ENCODE data around the gene HAPLN2.

Gene HAPLN2

DNA sequence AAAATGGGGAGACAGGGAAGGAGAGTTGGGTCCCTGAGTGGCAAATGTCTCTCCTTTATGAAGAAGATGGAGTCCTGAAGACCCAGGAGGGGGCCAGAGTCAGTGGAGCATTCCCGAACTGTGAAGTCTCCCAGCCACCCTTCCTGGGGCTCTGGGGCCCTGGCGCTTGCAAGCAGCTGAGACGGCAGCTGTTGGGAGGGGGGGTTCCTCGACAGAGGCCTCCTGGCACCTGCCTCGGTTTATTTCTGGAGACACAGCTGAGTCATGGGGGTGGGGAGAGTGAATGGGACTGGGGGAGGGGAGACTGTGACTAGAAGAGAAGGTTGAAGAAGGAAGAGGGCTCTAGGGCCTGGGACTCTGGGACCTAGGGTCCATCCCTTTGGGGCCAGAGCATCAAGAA, 44.0 kb downstream of the HAPLN2 start:
- no peak for DNase-seq (ENCODE audit: low spot score)

DNA sequence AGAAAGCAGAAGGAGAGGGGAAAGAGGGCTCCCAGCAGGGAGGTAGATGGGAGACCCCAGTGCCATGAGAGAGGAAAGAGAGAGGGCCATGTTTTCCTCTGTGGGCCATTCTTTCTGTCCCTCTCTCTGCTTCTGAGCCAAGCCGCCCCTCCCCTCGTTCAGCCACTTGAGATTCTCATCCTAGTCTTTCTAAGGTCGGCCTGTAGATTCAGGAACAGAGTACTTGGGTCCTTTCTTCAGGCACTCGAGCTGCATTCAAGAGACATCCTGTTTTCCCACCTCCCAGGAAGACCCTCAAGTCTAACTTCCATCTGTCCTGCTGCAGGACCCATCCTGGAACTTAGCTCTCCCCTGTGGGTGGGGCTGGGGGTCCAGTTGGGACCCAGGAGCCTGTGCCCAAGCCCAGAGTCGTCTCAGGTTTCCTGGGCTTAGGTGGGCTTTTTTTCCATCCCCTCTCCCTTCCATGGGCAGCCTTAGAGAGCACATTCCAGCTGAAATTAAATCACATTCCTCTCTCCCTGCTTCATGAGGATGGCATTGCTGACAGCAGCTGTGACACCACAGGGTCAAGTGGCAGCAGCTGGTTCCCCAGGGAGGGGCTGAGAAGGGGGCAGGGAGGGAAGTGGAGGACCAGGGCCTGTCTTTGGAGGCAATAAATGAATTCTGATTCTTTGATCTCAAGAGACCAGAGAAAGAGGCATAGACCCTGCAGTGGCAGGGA, 45.0 kb downstream of the HAPLN2 start:
- DNase-seq (ENCODE audit: low spot score): no peak

DNA sequence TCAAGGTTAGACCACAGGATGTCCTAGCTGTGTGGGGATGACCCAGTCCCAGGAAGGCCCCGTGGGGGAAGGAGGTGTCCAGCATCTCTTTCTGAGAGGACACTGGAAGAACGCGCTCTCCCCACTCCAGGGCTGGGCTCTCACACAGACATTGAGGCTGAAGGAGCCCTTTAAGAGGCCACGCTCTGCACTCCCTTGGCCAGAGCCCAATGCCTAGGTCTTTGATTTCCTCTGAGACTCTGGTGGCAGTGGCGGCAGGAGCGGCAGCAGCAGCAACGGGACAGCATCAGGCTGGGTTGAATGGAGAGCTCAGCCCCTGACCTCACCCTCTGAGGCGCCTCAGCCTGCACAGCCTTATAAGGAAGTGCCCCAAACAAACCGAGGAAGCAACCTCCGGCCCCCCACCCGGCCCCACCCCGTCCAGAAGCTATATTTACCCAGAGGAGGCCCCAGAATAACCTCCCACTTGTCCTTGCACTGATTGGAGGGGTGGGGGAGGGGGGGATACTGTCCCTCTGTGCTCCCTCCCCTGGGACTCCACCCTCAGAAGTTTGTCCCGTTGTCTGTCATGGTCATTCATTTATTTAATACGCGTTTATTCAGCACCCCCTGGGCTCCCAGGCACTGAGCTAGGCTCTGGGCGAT, 45.7 kb downstream of the HAPLN2 start:
- no peak for DNase-seq (ENCODE audit: low spot score)

DNA sequence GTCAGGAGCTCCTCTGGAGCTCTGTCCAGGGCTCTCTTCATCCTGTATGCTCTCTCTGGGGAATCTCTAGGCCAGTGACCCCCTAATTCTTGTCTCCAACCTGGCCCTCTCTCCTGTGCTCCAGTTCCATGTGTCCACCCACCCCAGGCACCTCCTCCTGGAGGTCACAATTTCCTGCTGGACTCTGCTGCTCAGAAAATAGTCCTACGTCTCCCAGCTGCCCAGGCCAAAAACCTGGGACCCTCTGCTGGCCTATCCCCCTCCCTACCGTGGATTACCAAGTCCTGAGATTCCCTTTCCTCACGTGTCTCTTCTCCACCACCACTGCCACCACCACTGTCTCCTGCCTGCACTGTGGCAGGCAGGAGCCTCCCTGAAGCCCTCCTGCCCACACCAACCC, 46.3 kb downstream of the HAPLN2 start:
- DNase-seq (ENCODE audit: low spot score): no peak

DNA sequence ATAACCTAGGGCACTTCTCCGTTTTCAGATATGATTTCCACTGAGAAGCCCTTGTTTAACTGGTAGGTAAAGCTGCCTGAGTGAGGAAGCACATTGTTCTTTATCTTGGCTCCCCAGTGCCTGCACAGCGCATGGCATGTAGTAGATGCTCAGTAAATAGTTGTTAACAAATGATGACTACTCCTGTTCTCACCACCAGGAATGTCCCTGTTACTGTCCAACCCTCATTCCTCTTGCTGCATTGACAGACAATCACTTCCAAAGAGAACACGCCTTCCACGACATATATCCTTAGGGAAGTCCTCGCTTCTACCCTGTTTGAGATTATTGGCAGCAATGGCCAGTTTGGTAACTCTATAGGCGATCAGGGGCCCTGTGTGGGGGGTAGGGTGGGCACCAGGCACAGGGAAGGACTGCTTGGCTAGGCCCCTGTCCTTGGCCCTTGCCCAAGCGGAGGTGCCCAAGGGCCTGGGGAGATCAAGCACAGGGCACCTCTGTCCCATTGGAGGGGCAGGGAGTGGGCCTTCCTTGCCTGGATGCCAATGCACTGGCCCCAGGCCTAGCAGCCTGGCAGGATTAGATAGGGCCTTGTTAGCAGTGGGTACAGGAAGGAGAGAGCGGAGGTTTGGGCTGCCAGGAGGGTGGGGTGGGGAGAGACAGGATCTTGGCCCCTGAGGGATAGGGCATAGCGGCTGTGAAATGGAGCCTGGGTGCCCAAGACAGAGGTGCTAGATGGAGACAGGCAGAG, 47.8 kb downstream of the HAPLN2 start:
- DNase-seq (ENCODE audit: low spot score): no peak

DNA sequence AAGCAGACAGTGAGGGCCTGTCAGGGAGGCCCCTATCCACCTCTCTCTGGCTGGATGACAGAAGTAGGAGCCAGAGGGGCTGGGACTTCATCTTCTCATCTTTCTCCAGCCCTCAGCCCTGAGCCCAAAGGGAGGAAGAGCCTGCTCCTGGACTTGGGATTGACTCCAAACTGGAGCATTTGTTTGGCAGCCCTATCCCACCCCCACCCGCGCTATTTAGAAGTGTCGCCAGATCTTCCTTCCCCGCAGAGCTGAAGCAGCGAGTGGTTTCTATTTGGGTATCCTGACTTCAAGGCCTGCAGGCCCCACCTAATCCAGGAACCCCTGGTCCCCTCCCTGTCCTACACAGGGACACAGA, 48.4 kb downstream of the HAPLN2 start:
- DNase-seq (ENCODE audit: low spot score): no peak

DNA sequence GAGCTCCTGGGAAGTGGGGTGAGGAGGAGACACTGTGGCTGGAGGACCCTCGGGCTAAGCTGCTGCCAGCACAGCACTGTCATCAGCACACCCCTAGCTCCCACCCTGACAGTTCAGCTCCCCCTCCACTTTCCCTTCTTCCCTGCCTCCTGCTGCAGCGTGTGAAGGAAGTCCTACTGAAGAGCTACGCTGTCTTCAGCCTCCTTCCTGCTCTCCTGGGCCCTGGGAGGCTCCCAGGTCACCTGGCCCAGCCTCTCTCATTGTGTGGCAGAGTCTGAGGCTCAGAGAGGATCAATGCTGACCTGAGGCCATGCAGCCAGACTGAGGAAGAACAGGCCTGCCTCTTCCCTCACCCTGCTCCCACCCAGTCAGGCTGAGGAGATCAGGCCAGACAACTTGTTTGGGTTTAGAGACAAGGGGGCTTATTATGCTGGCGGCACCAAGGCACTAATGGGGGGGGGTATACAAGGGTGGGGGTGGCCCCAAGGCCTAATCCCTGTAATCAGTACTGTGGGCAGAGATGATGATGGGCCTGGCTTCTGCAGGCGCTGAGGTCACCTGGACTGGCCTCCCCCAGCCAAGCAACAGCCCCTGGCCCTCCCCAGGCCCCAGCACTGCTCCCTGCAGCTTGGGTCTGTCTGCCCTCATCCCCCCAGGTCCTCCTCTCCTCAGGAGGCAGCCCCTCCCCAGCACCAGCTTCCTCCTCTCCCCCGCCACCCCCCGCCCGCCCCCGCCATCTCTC, 48.9 kb downstream of the HAPLN2 start:
- DNase-seq (ENCODE audit: low spot score): no peak

DNA sequence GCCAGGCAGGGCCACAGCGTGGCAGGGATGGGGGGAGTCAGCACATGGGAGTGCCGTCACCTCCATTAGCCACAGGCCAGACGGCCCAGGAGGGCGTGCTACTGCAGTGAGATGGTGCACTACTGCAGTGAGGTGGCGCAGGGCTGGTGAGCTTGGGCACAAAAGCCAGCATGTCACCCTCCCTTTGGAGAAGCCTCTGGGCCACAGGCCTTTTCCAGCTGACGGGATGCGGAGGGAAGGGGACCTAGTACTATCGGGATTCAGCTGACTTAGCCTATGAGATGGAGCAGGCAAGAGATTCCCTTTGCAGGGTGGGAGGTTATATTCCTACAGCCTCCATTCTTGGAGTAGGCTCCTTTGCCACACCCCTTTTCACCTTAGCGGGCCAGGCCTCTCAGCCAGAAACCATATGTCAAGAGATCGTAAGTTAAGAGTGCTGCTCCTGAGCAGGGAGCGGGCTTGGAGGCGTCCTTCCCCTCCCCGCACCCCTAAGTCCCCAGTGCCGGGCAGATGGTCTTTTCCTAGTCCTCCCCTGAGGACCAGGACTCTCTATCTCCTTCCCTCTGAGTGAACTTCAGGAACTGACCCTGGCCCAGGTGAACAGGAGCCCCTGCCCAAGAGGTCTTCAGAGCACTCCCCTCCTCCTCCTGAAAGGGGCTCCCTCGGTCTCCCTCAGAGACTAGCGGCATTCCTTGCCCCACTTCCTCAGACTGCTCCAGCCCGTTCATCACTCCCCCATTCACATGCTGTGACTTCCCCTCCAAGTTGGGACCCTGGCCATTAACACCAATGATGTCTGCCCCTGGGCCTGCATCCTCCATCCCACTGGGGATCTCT, 49.8 kb downstream of the HAPLN2 start:
- no peak for DNase-seq (ENCODE audit: low spot score)

DNA sequence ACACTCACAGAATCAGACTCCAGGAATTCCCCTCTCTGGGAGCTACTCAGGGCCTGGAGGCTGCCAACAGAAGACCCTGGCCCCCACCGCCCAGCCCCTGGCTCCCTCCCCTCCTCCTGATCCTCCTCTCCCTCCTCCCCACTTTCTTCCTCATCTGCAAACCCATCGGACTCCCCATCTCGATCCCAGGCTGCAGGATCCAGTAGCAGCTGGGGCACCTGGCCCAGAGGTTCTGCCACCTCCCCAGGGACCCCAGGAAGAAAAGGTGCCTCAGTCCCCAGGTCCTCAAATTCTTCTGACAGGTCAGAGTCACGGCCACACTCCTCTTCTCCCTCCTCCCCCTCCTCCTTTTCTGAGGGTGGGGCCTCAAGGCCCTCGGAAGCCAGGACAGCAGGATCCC, 50.6 kb downstream of the HAPLN2 start:
- DNase-seq (ENCODE audit: low spot score): no peak

DNA sequence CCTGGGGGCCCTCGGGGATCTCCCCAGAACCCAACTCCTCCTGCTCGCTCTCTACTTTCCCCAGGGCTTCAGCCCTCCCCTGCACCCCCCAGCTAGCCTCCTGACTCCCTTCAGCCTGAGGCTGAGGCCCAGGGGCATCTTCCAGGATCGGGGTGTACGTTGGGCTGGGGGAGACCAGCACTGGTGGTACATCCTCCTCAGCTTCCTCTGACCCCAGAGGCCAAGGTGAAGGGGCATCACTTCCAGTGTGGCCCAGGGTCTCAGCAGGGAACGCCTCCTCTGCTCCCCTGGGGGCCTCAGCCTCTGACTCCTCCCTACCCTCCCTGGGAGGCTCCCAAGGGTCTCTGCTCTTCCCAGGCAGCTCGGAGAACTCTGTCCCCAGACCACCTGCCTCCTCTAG, 51.1 kb downstream of the HAPLN2 start:
- DNase-seq (ENCODE audit: low spot score): no peak

DNA sequence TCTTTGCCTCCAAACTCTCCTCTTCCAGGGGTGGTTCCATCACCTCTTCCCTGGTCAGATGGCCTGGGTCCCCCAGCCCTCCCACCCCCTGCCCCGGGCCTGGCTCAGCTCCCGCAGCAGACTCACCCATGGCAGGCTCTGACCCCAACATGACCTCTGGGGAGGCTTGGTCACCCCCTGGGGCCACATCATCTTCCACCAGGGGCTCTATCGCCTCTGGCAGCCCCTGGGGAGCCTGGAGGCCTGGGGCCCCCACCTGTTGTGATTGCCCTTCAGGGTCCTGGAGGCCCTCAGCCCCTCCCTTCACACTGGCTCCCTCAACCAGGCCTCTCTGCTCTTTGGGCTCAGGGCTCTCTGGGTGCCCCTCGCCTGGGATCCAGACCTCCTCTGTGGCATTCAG, 51.6 kb downstream of the HAPLN2 start:
- DNase-seq (ENCODE audit: low spot score): no peak

DNA sequence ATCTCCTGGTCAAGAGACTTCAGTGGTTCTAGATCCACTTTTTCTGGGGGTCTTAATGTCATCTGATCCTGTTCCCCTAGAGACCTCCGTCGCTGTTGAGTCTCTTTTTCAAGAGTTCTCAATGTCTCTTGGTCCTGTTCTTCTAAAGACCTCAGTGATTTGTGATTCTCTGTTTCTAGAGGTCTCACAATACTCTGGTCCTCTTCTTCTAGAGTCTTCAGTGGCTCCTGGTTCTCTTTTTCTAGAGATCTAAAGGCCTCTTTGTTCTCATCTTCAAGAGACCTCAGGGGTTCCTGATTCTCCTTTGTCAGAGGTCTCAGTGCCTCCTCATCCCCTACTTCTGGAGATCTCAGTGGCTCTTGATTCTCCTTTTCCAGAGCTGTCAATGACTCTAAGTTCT, 52.6 kb downstream of the HAPLN2 start:
- no peak for DNase-seq (ENCODE audit: low spot score)

DNA sequence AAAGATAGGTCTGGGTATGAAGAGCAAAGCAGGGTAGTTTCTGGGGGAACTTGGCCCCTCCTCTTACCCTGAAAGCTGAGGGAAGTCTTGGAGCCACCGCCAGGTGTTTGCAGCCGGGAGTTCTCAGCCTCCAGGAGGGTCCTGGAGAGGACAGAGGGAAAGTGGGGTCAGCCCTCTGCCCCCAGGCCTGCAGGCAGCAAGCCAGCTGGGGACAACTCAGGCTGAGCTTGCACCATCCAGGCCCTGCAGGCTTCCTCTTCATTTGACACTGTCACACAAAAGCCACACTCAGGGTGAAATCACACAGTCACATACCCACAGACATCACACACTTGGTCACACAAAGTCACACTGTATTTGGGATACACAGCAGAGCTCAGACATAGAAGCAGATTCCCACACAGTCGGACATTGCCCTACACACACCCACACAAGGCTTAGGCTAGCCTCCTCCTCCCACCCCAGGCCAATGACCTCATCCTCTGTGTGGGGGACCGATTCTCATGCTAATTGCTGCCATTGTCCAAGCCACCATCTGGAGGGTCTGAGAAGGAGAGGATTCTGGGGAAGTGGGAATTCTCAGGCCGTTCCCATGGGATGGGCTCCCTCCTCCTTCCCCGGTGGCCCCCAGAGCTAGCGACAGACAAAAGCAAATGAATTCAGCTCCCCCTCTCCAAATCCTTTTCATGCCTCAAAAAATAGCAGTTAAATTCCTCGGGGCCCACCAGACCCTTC, 54.3 kb downstream of the HAPLN2 start:
- DNase-seq (ENCODE audit: low spot score): no peak
